Fibroblast of the aortic adventitia (primary cell): Measurements from ENCODE around the gene CHSY3. TPM values are rescaled to one million over a fixed set of nuclear protein-coding genes. Genes with fewer than 3 reads are reported as not detected.
A peak's percentile ranks its signal among the peaks of the same experiment; 100 is the strongest.

Experiments used
- DNase-seq: peaks from one replicate; pipeline ENCODE4 v3.0.0-alpha.2; 2010; ENCODE audit warnings: low read depth
- H3K4me3 ChIP-seq: 2 replicates; pipeline ENCODE4 v1.5.1; 2011; ENCODE audit warnings: low read depth, mild to moderate bottlenecking, control low read depth, low read length, moderate library complexity
- total RNA-seq: library from RNA; depleted of rRNA; stranded (reverse); fragments of >200 nt; gene quantifications from 2 replicates; pipeline ENCODE4 v1.2.3, GENCODE V29; 2012; ENCODE audit warnings: low replicate concordance
- TF ChIP-seq, protein P1 (sequence below): IDR thresholded peaks from 2 replicates; pipeline ENCODE4 v1.5.1; 2011; ENCODE audit warnings: mild to moderate bottlenecking, low read length, control low read depth, inconsistent platforms; ENCODE audit not compliant: insufficient read depth

The CHSY3 gene
- total RNA-seq, 1 donor: 2.9 TPM

DNA sequence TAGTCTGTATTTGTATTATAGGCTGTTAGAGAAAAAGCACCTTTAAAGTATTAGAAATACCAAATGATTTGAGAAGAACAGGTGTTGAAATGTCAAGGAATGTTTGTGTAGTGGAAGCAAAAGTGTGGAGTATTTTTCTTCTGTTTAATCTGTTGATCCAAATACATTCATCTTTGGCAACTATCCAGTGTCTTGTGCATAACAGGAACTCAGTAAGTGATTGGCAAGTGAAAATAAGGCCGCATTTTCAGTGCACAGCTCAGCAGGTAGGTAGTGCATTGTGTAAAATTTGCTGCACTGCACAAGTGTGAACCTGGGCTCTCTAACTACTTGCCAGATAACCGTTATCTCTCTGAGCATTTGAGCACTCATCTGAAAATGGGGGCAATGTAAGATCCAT is 61.8 kb downstream of the CHSY3 start:
- no peak overlapping the region for H3K4me3 ChIP-seq
- no peak for DNase-seq
- TF ChIP-seq, protein P1, sequence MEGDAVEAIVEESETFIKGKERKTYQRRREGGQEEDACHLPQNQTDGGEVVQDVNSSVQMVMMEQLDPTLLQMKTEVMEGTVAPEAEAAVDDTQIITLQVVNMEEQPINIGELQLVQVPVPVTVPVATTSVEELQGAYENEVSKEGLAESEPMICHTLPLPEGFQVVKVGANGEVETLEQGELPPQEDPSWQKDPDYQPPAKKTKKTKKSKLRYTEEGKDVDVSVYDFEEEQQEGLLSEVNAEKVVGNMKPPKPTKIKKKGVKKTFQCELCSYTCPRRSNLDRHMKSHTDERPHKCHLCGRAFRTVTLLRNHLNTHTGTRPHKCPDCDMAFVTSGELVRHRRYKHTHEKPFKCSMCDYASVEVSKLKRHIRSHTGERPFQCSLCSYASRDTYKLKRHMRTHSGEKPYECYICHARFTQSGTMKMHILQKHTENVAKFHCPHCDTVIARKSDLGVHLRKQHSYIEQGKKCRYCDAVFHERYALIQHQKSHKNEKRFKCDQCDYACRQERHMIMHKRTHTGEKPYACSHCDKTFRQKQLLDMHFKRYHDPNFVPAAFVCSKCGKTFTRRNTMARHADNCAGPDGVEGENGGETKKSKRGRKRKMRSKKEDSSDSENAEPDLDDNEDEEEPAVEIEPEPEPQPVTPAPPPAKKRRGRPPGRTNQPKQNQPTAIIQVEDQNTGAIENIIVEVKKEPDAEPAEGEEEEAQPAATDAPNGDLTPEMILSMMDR: no peak

DNA sequence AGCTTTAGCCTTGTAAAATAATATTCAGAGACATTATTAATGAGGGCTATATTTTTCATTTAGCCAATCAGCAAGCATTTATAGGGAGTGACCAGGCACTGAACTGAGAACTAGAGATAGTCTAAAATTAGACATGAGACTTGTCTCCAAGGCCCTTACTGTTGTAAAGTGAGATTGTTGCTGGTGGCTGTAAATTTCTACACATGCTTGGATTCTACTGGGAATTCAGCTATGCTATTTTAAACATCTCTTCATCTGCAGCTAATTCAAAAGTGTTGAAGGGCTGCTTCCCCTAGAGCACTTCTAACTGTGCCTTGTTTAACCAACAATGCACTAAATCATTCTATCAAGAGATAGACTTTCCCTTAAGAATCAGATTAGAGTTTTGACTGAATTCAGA is 67.4 kb downstream of the CHSY3 start:
- TF ChIP-seq, protein P1: no peak
- DNase-seq: peak; percentile 4
- no peak overlapping the region for H3K4me3 ChIP-seq

DNA sequence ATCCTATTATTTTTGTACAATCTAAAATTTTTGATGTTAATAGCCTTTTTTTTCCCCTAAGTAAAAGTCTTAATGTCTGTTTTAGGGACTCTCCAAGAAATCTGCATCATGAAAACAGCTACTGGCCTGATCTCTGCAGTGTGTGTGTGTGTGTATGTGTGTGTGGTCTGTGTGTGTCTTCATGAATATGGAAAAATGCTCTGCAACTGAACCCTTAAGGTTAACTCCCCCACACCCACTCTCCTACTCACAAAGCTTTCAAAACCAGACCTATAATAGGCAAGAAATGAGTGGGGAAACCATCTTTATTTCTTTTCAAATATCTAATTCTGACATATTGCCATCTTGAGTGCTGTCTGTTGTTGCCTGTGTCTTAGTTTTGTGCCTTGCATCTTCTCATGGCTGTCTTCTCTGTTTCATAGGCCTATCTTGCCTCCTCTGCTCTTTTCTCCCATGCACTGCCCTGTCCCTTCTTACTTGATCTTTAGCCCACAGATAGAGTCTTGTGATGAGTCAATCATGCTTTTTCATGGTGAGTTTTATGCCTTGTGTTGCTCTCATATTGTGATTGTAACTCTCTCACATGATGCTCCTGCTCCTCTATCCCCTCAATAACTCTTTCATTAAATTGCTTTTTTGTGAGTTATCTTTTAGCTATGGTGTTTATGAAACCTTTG is 68.3 kb downstream of the CHSY3 start:
- DNase-seq: no peak
- no peak overlapping the region for H3K4me3 ChIP-seq
- TF ChIP-seq, protein P1: no peak

DNA sequence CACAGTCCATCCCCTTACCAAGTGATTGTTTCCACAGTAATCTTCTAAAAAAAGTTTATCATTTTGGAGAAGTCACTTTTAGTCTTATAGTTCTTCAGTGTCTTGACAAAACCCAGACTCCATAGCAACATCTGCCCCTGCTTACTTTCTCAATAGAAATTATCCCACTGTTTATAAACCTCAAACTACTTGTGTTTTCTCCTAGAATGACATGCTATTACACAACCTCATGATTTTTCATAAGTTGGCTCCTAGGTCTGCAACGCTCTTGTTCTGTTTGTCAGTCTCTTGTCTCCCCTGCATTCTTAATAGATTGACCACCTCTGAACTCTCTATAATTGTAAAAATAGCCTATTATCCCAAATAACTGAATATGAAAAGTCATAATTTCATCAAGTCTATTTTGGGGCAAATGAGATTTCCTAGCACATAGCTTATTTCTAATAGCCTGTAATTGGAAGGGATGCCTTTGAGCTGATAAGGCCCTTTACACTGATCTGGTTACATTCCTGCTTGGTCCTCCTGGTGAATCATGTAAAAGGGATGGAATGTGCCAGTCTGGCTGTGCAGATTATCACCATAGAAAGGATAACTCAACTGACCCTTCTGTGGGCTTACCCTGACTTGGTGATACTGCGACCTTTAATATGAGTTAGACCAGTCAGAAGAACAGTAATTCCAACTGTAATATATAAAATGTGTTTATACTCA is 69.6 kb downstream of the CHSY3 start:
- peak; percentile 29 for DNase-seq
- H3K4me3 ChIP-seq: no peak overlapping the region

DNA sequence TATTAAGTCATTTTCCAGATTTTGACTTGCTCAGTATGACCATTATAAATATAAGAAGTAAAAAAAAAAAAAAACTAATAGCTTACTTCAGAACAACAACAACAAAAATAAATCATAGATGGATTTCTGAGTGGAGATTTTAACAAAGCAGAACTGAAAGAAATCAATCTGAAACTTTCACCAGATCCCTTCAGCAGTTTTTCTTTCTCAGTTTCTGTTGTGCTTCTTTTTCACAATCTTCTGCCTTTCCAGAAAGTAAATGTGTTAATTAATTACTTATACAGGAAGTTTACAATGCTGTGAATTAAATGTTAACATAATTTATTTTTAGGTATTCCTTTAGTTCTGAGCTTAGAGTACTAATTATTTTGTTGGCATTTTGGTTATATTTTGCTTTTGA is 73.5 kb downstream of the CHSY3 start:
- H3K4me3 ChIP-seq: no peak overlapping the region
- no peak for DNase-seq
- TF ChIP-seq, protein P1: no peak

More for the DNA sequence above, 69.6 kb downstream of the CHSY3 start:
- TF ChIP-seq, protein P1: no peak

DNA sequence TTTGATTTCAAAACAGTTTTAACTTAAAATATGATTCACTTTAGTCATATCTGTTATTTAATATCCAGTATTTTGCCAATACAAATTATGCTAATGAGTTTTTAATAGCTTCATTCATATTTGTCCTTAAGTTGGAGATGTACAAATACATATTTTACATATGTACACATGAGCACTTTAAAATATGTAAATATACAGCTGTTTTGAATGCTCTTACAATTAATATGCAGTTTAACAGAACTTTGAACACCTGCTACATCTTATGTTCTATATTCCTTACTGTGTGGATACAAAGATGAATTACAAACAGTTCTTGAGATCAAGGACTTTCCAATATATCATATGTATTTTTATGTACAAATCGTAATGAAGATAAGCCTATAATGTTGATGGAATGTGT is 74.0 kb downstream of the CHSY3 start:
- no peak overlapping the region for H3K4me3 ChIP-seq
- TF ChIP-seq, protein P1: no peak
- no peak for DNase-seq

DNA sequence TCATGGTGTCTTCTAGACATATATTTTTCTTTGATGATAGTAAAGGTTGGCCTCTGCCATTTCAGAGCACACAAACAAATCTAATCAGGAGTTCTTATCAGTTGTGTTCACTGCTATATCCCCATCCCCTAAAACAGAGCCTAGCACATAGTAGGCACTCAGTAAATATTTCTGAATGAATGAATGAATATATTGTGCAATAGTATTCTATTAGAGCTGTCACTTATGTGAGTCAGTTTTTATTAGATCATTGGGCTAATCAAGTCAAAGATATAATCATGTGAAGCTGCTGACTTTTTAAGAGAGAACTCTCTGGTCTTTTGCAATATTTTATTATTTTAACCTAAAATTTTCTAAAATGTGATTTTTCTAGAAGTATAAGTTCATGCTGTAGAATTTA is 84.2 kb downstream of the CHSY3 start:
- no peak overlapping the region for H3K4me3 ChIP-seq
- DNase-seq: no peak
- TF ChIP-seq, protein P1: no peak
